Central memory CD8-positive, alpha-beta T cell (primary cell): ENCODE measurements around the gene NEU1.
"Not testable (repeated sequence)": the region's sequence is repeated elsewhere in the genome, so short reads cannot be mapped to it uniquely, and the experiment has no call there.

Experiments used
- ATAC-seq: fragments of 150-1000 bp; cut with Tn5 transposase; replicated peaks from 2 replicates; pipeline ENCODE4 v1.10.0; 2022; ENCODE audit warnings: mild to moderate bottlenecking, moderate FRiP score, moderate number of reproducible peaks; ENCODE audit not compliant: poor library complexity, severe bottlenecking; ENCODE audit errors: extremely low read depth
- DNase-seq, 2 donors: peaks; one replicate each; pipeline ENCODE4 v3.0.0; 2021; ENCODE audit warnings: low spot score in 2 of 2
- H3K27ac Mint-ChIP-seq: one replicate; pipeline ENCODE4 v1.8.0; 2022; ENCODE audit warnings: low read depth, mild to moderate bottlenecking, moderate library complexity, mixed read lengths
- H3K27me3 Mint-ChIP-seq: one replicate; pipeline ENCODE4 v1.8.0; 2022; ENCODE audit warnings: mixed read lengths
- H3K36me3 Mint-ChIP-seq: one replicate; pipeline ENCODE4 v1.8.0; 2022; ENCODE audit warnings: mild to moderate bottlenecking, moderate library complexity, mixed read lengths; ENCODE audit not compliant: insufficient read depth
- H3K4me1 Mint-ChIP-seq: one replicate; pipeline ENCODE4 v1.8.0; 2022; ENCODE audit warnings: mixed read lengths
- H3K4me3 Mint-ChIP-seq: one replicate; pipeline ENCODE4 v1.8.0; 2022; ENCODE audit warnings: mild to moderate bottlenecking, moderate library complexity, mixed read lengths
- H3K9me3 Mint-ChIP-seq: one replicate; pipeline ENCODE4 v1.8.0; 2022; ENCODE audit warnings: mixed read lengths

NEU1 gene

GRCh38 chr6:31826793-31827285 lies 35.8 kb downstream of the NEU1 start:
- H3K4me1 Mint-ChIP-seq = peaks cover 32% of the 10 kb centered on the region
- DNase-seq (no peak), ATAC-seq (no peak)
- H3K27ac Mint-ChIP-seq = peak overlapping the region; percentile 92
- H3K9me3 Mint-ChIP-seq = no peaks in the 10 kb centered on the region
- H3K4me3 Mint-ChIP-seq = peak overlapping the region; percentile 88
- peaks cover 11% of the 10 kb centered on the region for H3K36me3 Mint-ChIP-seq
- no peaks in the 10 kb centered on the region for H3K27me3 Mint-ChIP-seq

DNA sequence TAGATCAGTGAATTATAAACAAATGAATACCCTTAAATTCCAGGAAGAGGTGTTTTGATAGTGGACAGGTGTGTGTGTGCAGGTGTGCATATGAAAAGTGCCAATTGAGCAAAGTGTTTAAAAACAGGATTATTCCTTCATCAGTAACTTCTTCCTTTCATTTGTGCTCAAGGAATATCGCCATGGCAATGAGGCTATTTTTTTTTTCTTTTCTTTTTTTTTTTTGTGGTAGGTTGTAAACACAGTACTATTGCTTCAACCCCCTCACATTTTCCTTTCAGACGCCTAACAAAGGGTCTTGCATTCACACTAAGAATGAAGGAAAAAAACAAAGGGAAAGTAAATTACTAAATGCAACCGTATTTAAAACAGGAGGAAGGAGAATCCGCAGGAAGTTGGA lies 37.1 kb downstream of the NEU1 start:
- ATAC-seq = no peak
- Mint-ChIP-seq H3K36me3 (peaks cover 13% of the 10 kb centered on the region), H3K4me3 (peak overlapping the region; percentile 88), H3K4me1 (peaks cover 34% of the 10 kb centered on the region), H3K27ac (peak overlapping the region; percentile 92), H3K9me3 (no peaks in the 10 kb centered on the region), H3K27me3 (no peaks in the 10 kb centered on the region)
- no peak for DNase-seq

GRCh38 chr6:31823592-31824196 lies 38.9 kb downstream of the NEU1 start:
- H3K36me3 Mint-ChIP-seq, H3K27me3 Mint-ChIP-seq, ATAC-seq, H3K27ac Mint-ChIP-seq, DNase-seq, H3K9me3 Mint-ChIP-seq: not testable (repeated sequence)
- Mint-ChIP-seq H3K4me1 (peaks cover 26% of the 10 kb centered on the region), H3K4me3 (peak overlapping the region; percentile 27)

DNA sequence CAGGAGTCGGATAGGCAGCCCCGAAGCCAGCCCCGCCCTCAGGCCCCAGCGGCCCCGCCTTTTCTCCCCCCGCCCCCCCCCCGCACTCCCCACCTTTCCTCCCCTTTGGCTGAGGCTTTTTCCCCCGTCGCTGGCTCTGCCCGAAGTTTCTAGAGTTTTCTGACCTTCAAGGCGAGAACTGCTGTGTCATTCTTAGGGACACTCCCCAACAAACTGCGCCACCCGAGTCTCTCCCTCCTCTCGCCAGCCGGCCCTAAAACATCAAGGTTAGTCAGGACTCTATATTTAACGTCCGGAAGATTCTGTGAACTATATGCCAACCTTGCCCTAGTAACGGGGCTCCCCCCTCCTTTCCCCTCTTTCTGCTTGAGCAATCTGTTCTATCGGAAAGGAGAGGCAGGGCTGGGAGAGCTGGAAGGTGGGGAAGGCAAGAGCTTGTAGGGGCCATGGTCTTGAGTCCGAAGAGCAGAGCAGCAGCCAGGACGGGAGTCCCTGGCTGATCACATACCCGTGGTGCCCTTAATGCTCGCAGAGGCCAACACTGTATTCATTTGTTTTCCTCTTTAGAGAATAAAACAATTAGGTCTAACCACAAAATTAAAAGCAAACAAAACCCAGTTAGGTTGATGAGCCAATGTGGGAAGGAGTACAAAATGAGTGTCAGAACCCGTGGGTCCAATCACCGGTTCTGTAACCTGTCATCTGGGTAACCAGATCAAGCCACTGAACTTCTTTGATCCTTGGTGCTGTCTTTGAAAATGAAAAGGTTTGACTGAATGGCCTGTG lies 40.4 kb downstream of the NEU1 start:
- peak overlapping the region; percentile 96 for H3K27ac Mint-ChIP-seq
- peak; percentile 35 for ATAC-seq
- peaks cover 38% of the 10 kb centered on the region for H3K4me1 Mint-ChIP-seq

GRCh38 chr6:31821301-31822035 lies 41.2 kb downstream of the NEU1 start:
- no peaks in the 10 kb centered on the region for H3K9me3 Mint-ChIP-seq

More for the DNA sequence above, 40.4 kb downstream of the NEU1 start:
- Mint-ChIP-seq H3K36me3 (peaks cover 11% of the 10 kb centered on the region), H3K4me3 (peak overlapping the region; percentile 95), H3K27me3 (no peaks in the 10 kb centered on the region), H3K9me3 (no peaks in the 10 kb centered on the region)
- DNase-seq = peak in 1 of 2 donors; percentile 30

DNA sequence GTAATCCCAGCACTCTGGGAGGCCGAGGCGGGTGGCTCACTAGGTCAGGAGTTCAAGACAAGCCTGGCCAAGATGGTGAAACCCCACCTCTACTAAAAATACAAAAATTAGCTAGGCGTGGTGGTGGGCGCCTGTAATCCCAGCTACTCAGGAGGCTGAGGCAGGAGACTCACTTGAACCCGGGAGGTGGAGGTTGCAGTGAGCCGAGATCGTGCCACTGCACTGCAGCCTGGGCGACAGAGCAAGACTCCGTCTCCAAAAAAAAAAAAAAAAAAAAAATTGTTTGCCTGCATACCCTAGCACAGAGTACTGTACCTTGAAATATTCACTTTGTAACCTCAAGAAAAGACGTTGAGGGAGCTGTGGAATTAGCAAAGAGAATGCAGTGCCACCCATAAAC lies 42.2 kb downstream of the NEU1 start:
- DNase-seq, H3K27me3 Mint-ChIP-seq, H3K9me3 Mint-ChIP-seq, ATAC-seq: not testable (repeated sequence)
- H3K27ac Mint-ChIP-seq = peak overlapping the region; percentile 96
- peaks cover 29% of the 10 kb centered on the region for H3K4me1 Mint-ChIP-seq
- H3K4me3 Mint-ChIP-seq = peak overlapping the region; percentile 95
- H3K36me3 Mint-ChIP-seq = peaks cover 14% of the 10 kb centered on the region

More at GRCh38 chr6:31821301-31822035, 41.2 kb downstream of the NEU1 start:
- H3K4me1 Mint-ChIP-seq = peaks cover 30% of the 10 kb centered on the region
- peak overlapping the region; percentile 95 for H3K4me3 Mint-ChIP-seq
- H3K27ac Mint-ChIP-seq = peak overlapping the region; percentile 96
- no peaks in the 10 kb centered on the region for H3K27me3 Mint-ChIP-seq
- ATAC-seq = no peak
- no peak for DNase-seq
- H3K36me3 Mint-ChIP-seq = peaks cover 11% of the 10 kb centered on the region

GRCh38 chr6:31819871-31820299 lies 42.7 kb downstream of the NEU1 start:
- Mint-ChIP-seq H3K36me3 (peaks cover 15% of the 10 kb centered on the region), H3K4me3 (no peak overlapping the region), H3K4me1 (peaks cover 31% of the 10 kb centered on the region), H3K27me3 (no peaks in the 10 kb centered on the region), H3K27ac (no peak overlapping the region), H3K9me3 (no peaks in the 10 kb centered on the region)
- ATAC-seq (no peak), DNase-seq (no peak)

DNA sequence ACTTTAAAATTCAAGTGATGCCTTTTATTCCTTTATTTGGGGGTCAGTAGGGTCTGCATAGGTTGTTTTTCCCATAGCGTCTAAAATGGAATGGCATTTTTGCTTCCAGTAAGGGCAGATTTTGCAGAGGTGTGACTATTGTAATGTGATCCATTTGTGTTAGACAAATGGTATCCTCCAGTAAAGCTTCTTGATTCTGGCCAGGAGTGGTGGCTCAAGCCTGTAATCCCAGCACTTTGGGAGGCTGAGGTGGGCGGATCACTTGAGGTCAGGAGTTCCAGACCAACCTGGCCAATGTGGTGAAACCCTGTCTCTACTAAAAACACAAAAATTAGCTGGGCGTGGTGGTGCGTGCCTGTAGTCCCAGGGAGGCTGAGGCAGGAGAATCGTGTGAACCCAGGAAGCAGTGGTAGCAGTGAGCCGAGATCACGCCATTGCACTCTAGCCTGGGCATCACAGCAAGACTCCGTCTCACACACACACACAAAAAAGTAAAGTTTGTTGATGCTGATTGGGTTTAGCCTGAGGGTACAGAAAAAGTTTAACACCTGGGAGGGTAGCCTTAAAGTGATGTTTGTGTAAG lies 44.6 kb downstream of the NEU1 start:
- H3K9me3 Mint-ChIP-seq, DNase-seq, H3K27me3 Mint-ChIP-seq: not testable (repeated sequence)
- peak overlapping the region; percentile 83 for H3K4me3 Mint-ChIP-seq
- H3K4me1 Mint-ChIP-seq = peaks cover 48% of the 10 kb centered on the region
- peaks cover 15% of the 10 kb centered on the region for H3K36me3 Mint-ChIP-seq
- ATAC-seq = peak; percentile 3
- peak overlapping the region; percentile 85 for H3K27ac Mint-ChIP-seq

- Mint-ChIP-seq H3K4me1 (peaks cover 53% of the 10 kb centered on the region), H3K27ac (peak overlapping the region; percentile 85), H3K4me3 (peak overlapping the region; percentile 83), H3K36me3 (peaks cover 13% of the 10 kb centered on the region)
- not testable (repeated sequence) for DNase-seq, H3K9me3 Mint-ChIP-seq, H3K27me3 Mint-ChIP-seq
- peak; percentile 68 for ATAC-seq
Measured at GRCh38 chr6:31817133-31817928, 45.3 kb downstream of the NEU1 start.

GRCh38 chr6:31815025-31815838 lies 47.4 kb downstream of the NEU1 start, which contains the start of the genes HSPA1A and HSPA1L:
Gene HSPA1A (plus strand): TSS chr6:31815543. CDS start chr6:31815757, 214 bp downstream.
Gene HSPA1L (minus strand): TSS chr6:31815283. CDS start chr6:31811972, 3,311 bp downstream.
- DNase-seq (no peak), ATAC-seq (peak; percentile 2)
- Mint-ChIP-seq H3K27ac (peak within 1 kb of the TSS; percentile 87), H3K36me3 (peaks cover 7% of the 10 kb centered on the region), H3K27me3 (no peaks in the 10 kb centered on the region), H3K9me3 (no peaks in the 10 kb centered on the region), H3K4me1 (peaks cover 43% of the 10 kb centered on the region), H3K4me3 (peak within 1 kb of the TSS; percentile 88)

DNA sequence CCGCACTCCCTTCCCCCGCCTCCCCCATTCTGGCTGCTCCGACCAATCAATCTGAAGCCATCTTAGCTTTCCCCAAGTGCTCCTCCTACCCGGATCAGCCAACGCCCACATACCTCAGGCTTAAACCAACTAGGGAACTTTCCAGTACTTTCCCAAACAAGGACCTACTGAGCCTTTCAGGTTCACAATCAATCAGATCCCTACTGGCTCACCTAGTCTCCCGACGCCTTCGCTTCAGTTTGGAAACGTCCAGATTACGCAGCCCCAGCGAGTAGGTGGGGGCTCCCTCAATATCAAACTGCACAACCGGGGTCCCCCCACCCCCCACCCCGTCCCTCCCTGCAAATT lies 48.0 kb downstream of the NEU1 start:
- no peaks in the 10 kb centered on the region for H3K27me3 Mint-ChIP-seq
- H3K36me3 Mint-ChIP-seq = peaks cover 7% of the 10 kb centered on the region
- peak overlapping the region; percentile 87 for H3K27ac Mint-ChIP-seq
- no peaks in the 10 kb centered on the region for H3K9me3 Mint-ChIP-seq
- DNase-seq (no peak), ATAC-seq (peak; percentile 42)
- peaks cover 43% of the 10 kb centered on the region for H3K4me1 Mint-ChIP-seq
- peak overlapping the region; percentile 88 for H3K4me3 Mint-ChIP-seq
